NCI-H446 (cell line): ENCODE measurements around the gene BAMBI.
A peak's percentile ranks its signal among the peaks of the same experiment; 100 is the strongest.
"Not testable (repeated sequence)": the region's sequence is repeated elsewhere in the genome, so short reads cannot be mapped to it uniquely, and the experiment has no call there.

Source experiments
- DNase-seq, 2 experiments: peaks; one replicate each; lab custom pipeline; 2025; lab: John Stamatoyannopoulos, UW

Gene BAMBI, protein sequence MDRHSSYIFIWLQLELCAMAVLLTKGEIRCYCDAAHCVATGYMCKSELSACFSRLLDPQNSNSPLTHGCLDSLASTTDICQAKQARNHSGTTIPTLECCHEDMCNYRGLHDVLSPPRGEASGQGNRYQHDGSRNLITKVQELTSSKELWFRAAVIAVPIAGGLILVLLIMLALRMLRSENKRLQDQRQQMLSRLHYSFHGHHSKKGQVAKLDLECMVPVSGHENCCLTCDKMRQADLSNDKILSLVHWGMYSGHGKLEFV

GRCh38 chr10:28676968-28677887 is at the start of gene BAMBI:
TSS of gene BAMBI (plus strand) at chr10:28677521. CDS start at chr10:28677898, 377 bp downstream.
- peak in 1 of 2 experiments; percentile 60 for DNase-seq

- peak; percentile 43 to 71 for DNase-seq
These were observed 49.0 kb upstream of the BAMBI start for GRCh38 chr10:28628184-28628893.

DNA sequence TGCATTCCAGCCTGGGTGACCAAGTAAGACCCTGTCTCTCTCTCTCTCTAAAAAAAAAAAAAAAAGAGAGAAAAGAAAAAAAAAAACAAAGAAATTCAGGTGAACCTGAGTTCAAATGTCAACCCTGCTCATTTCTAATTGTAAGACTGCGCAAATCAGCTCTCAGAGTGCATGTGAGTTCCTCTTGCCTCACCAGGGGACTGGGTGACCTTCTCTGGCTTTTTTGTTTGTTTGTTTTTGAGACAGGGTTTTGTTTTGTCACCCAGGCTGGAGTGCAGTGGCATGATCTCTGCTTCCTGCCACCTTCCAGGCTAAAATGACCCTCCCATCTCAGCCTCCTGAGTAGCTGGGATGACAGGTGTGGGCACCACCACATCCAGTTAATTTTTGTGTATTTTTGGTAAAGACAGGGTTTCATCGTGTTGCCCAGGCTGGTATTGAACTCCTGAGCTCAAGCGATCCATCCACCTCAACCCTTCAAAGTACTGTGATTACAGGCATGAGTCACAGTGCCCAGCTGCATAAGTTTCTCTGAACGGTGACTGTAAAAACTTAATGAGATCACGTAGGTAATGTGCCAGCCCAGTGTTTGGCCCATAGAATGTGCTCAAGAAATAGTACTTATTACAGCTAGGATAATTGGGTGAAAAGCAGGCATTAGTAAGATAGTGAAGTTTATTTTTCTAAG is 45.3 kb upstream of the BAMBI start:
- no peak for DNase-seq

GRCh38 chr10:28632584-28632945 is 44.8 kb upstream of the BAMBI start:
- DNase-seq, result no peak

DNA sequence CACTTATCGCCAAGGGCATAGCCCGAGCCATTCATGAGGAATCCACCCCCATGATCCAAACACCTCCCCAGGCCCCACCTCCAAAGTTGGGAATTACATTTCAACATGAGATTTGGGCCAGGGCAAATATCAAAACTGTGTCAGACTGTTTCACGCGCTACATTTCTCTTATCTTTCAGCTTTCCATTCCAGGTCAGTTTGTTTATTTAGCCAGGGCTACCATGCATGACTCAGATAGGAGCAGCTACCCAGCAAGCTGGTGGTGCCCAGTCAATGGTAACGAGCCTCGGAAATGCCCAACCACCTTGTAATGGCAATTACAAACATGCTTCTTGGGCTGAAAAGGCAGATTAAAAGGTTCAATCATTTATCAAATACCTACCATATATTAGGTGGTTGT is 43.6 kb upstream of the BAMBI start:
- no peak for DNase-seq

- DNase-seq, result no peak
These were observed 40.0 kb upstream of the BAMBI start for GRCh38 chr10:28637346-28637745.

GRCh38 chr10:28638392-28638791 is 38.9 kb upstream of the BAMBI start:
- no peak for DNase-seq

DNA sequence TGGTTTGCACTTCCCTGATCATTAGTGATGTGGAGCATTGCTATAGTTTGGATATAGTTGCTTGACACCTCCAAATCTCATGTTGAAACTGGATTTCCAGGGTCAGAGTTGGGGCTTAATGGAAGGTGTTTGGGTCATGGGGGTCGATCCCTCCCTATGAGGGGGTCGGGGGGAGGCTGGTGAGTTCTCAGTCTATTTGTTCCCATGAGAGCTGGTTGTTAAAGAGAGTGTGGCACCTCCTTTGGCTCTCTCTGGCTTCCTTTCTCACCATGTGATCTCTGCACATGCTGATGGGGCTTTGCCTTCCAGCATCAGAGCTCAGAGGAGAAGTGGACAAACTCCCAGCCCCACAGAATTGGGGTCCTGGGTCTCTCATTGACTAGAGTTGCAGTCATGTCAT is 36.8 kb upstream of the BAMBI start:
- no peak for DNase-seq

DNA sequence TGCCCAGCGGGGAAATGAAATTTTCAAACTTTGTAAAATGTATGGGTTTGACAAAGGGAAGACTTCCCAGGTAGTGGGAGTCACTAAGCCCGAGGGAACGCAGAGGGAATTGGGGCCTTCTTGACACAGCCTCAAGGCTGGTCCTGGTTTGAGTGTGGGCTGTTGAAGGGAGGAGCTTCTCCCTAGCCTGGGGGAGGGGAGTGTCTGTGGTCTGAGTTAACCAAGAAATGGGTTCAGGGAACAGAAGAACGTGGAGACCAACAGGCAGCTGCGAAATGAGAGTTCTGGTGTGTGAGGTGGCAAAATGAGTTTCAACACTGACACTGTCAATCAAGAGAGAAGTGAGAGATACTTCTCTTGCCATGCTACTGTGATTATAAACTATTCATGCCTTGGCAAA is 32.7 kb upstream of the BAMBI start:
- DNase-seq, result no peak

DNA sequence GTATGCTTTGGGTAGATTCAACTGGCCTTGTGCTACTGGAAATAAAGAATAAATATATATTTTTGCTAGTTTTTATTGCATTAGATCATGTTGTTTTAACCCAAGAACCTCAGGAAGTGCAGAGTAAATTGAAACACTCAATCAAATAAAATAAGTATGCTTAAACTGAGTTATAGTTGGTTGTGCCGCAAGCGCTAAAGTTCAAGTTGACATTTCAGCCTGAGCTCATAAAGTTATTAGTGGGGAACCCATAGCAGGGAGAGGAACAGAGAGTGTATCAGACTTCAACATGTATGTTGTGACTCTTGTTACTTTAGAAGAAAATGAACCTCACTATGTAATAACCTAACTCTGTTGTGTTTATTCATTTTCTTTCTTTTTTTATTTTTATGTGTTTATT is 25.2 kb upstream of the BAMBI start:
- DNase-seq, result no peak

- DNase-seq, result no peak
These were observed 24.6 kb upstream of the BAMBI start for GRCh38 chr10:28652703-28653102.

DNA sequence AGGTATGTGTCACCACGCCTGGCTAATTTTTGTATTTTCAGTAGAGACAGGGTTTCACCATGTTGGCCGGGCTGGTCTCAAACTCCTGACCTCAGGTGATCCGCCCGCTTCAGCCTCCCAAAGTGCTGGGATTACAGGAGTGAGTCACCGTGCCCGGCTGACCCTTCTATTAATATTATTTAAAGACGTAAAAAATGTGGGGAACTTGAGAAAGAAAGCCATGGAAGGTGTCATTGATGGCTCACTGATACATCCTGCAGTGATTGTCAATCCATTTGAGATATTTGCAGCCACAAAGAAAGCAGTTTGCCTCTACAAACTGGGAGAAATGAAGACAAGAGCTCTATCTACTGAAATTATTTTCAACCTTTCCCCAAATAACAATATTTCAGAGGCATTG is 18.5 kb upstream of the BAMBI start:
- not testable (repeated sequence) for DNase-seq

GRCh38 chr10:28661035-28661434 is 16.3 kb upstream of the BAMBI start:
- DNase-seq, result no peak

DNA sequence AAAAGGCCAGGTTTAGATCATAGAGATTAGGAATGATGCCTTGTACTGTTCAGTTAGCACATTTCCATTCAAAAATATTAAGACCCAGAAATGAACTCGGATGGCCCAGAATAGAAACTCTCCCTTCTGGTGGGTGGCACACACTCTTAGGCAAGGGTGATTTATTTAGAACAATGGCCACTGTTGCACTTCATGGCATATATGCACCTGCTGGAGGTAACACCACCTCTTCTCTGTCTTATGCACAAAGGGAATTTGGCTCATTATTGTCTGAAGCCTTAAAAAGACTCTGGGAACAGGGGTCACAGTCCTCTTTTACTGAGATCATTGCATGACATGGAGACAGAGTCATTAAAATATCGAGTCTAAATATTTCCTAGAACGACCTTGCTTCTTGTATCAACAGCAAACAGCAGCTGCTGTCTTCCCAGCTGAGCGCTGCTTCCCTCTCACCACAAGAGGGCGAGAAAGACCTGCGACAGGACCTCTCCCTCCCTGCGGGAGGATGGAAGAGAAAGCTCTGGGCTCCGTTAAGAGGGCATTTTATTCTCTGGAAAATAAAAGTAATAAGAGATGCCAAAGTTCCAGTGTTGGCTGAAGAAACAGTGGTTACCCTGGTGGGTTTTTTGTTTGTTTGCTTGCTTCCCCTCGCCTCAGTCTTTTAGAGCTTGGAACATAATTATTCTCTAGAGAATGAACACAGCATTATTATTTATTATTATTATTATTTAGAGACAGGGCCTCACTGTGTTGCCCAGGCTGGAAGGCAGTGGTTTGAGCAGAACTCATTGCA is 13.5 kb upstream of the BAMBI start:
- DNase-seq, result peak; percentile 37 to 74

DNA sequence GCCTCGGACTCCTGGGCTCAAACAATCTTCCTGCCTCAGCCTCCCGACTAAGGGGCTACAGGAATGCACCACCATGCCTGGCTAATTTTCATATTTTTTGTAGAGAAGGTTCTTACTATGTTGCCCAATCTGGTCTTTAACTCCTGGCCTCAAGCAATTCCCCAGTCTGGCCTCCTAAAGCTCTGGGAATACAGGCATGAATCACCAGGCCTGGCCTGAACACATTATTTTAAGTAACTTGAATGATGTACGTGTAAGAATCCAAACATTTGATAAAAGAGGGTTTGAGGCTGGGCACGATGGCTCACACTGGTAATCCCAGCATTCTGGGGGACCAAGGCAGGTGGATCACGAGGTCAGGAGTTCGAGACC is 13.0 kb upstream of the BAMBI start:
- DNase-seq, result no peak

GRCh38 chr10:28666751-28667467 is 10.4 kb upstream of the BAMBI start:
- no peak for DNase-seq

DNA sequence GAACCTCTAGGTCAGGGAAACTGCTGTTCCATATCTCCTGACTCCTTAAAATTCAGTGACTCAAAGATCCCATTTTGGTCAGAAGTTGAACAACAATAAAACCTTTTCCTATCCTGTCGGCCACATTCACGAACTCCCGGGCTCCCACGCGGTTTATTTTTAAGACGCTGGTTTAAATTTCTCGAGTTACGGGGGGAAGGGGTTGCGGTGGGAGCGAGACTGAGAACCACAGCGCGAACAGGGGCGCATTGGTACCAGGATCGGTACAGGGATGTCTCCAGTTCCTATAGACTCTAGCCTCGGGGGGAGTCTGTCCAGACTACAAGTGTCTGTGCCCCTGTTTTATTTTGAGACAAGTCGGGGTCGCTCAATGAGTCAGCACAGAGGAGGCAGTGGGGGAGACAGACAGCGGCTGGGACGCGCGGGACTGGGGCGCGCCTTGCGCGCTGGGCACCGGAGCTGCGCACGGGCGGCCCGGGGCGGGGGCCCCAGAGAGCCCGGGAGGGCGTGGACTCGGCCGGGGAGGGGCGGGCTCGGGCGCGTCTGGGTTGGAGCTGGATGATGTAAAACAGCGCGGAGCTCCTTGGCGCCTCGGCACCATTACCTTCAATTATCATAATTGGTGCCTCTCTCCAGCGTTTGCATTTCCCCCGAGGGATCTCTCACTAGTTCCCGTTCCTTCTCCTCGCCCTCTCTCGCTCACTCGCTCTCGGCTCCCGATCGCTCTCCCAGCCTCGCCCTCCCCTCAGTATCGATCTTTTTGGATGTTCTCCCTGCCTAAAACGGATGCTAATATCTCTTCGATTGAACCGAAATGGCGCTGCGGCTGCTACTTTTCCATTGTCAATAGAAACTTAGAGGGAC is 8.7 kb upstream of the BAMBI start:
- DNase-seq, result no peak

DNA sequence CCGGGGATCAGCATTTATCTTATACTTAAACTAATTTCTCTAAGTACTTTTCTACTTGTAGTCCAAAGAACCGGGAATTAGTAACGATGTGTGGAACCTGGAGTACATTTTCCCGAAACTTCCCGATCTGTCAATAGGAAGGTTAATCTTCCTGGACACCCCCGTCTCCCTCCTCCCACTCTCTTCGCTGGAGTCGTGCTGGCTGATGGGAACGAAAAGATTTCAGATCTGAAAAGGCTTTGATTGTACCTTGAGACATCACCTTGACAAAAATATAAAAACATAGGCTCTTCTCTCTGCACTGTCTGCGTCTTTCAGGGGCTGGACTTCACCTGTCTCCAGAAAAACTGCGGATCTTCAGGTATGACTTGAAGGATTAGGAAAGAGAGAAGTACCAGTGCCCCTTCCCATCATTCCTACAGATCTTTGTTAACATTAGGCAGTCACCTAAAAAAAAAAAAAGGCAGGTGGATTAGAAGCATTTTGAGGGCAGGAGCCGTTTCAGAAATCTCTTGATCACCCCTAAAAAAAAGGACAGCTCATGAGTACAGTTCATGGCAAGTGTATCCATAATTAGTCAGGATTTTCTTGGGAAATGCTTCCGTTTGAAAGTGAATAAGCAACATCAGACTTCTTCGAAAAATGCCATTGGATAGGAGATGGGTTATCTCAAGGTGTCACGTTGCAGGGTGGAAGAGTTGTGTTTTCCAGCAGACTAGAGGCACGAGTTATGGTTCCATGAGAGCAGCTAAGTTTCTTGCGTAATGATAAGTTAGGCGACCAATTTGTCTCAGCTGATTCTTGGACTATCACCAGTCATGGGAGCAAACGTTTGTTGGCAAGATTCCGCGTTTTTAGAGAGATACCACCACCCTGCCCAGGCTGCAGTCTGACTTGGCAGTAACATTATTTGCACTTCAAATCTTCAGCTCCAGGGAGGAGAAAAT is 7.8 kb upstream of the BAMBI start:
- DNase-seq, result no peak

GRCh38 chr10:28674782-28675181 is 2.5 kb upstream of the BAMBI start:
- DNase-seq, result no peak
